Astrocyte of the spinal cord (primary cell): ENCODE data around the gene PTPRG.

ENCODE experiments used
- DNase-seq: peaks from one replicate; pipeline ENCODE4 v3.0.0; 2011; ENCODE audit warnings: low read depth, low spot score
- H3K4me3 ChIP-seq: 2 replicates; pipeline ENCODE4 v1.5.1; 2011; ENCODE audit warnings: low read depth, mild to moderate bottlenecking, low read length, moderate library complexity
- CTCF ChIP-seq: IDR thresholded peaks from 2 replicates; pipeline ENCODE4 v1.5.1; 2012; ENCODE audit warnings: low read depth, mild to moderate bottlenecking, low read length, inconsistent platforms
- in situ Hi-C: cut with HindIII; loops from 2 replicates; pipeline ENCODE4 v1.10.0; 2017; ENCODE audit warnings: low sequenced_read_pairs

PTPRG gene

DNA sequence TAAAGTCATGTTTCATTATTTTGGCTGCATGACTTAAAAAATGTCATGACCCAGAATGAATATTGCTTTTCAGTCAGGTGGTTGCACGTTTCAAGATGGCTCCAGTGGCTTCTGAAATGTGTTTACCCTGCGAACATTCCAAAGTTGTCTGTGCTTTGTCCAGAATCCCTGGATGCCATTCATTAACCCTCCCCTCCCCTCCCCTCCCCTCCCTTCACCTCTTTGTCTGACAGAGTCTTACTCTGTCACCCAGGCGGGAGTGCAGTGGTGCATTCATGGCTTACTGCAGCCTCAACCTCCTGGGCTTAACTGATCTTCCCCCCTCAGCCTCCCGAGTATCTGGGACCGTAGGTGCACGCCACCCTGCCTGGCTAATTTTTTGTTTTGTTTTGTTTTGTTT lies 308.0 kb downstream of the PTPRG start:
- in situ Hi-C loops = no loop called here
- no peak for TF ChIP-seq CTCF
- DNase-seq = no peak
- no peak overlapping the region for H3K4me3 ChIP-seq

- DNase-seq = no peak
- no peak for TF ChIP-seq CTCF
- in situ Hi-C loops = no loop called here
- H3K4me3 ChIP-seq = no peak overlapping the region
Measured at GRCh38 chr3:61871644-61872043, 310.3 kb downstream of the PTPRG start.

GRCh38 chr3:61872077-61872706 lies 310.8 kb downstream of the PTPRG start:
- no peak for DNase-seq
- no peak for TF ChIP-seq CTCF
- in situ Hi-C loops = no loop called here
- no peak overlapping the region for H3K4me3 ChIP-seq

DNA sequence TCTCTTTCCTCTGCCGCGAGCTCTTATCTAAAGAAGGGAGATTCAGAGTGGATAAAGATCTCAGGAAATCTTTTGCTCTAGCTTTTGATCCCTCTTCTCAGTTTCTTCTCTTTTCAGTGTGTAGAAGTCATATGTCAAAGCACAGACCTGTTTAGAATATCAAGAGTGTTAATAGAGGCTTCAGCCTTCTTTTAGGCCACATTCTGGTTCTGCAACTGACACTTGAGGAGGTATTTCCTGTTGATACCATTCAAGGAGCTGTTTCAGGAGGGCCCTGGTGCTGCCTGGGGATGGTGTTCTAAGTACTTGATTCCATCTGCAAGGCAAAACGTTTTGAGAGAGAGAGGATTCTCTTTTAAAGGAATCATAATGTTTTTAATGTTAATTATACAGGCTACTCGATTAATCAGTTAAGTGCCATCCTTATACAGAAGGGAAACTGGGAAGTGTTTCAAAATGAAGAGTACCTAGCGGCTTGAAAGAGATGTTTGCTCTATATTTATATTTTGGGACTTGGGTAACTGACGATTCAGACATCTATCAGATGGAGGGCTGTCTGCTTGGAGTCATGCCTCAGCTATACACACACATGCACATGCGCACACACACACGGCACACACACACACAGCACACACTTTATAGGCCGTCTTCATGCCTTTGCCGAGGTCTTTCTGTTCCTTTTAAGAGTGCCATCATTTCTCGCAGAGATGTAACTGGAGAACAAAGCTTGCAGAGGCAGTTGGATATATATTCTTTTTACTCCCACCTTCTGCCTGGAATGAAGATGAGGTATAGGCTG lies 313.9 kb downstream of the PTPRG start:
- peak; percentile 39 for DNase-seq
- in situ Hi-C loops = no loop called here

GRCh38 chr3:61875976-61876671 lies 314.8 kb downstream of the PTPRG start:
- DNase-seq = no peak
- in situ Hi-C loops = no loop called here
- TF ChIP-seq CTCF = no peak

More for the DNA sequence above, 313.9 kb downstream of the PTPRG start:
- TF ChIP-seq CTCF = no peak
- no peak overlapping the region for H3K4me3 ChIP-seq

DNA sequence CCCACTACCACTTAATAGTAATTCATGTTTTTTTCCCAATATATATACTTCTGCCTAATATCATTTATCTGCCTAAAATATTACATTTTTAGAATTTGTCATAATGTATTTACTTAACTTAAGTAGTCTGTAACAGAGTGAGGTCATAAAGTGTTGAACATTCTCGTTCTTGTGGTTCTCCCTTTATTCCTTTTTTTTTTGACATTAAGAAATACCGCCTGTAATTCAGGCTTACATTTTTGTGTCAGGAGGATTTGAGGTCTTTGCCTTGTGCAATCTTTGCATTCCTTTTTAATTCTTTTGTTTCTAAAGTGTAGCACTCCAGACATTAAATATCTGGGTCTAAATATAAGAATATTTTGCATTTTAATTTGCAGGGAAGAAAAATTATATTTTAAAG lies 315.4 kb downstream of the PTPRG start:
- in situ Hi-C loops = no loop called here
- TF ChIP-seq CTCF = no peak
- peak; percentile 40 for DNase-seq

More at GRCh38 chr3:61875976-61876671, 314.8 kb downstream of the PTPRG start:
- H3K4me3 ChIP-seq = no peak overlapping the region

More for the DNA sequence above, 315.4 kb downstream of the PTPRG start:
- H3K4me3 ChIP-seq = no peak overlapping the region
